ENCODE measurements around the gene AP3M1.
A peak's percentile ranks its signal among the peaks of the same experiment; 100 is the strongest.
"Not testable (repeated sequence)": the region's sequence is repeated elsewhere in the genome, so short reads cannot be mapped to it uniquely, and the experiment has no call there.

Gene AP3M1

GRCh38 chr10:74150990-74151878 lies 606 bp upstream of the AP3M1 start, which contains the start of gene ADK:
ADK (plus strand) TSS chr10:74151221; CDS start chr10:74151279, 58 bp downstream.
- H4K20me1 ChIP-seq (ENCODE audit: insufficient read depth, low read length, poor library complexity, severe bottlenecking): peaks cover 16% of the 10 kb centered on the region
- no peaks in the 10 kb centered on the region for H3K36me3 ChIP-seq (ENCODE audit: insufficient read depth, low read length)
- H3K27me3 ChIP-seq (ENCODE audit: insufficient read depth, low read length, poor library complexity, severe bottlenecking): no peaks in the 10 kb centered on the region
- peaks cover 30% of the 10 kb centered on the region for H3K4me1 ChIP-seq (ENCODE audit: insufficient read depth, low read length, poor library complexity, severe bottlenecking)
- peak within 1 kb of the TSS; percentile 87 for H2AFZ ChIP-seq (ENCODE audit: low read length)
- H3K4me3 ChIP-seq (ENCODE audit: low read length, poor library complexity, severe bottlenecking): peak within 1 kb of the TSS; percentile 88
- no peaks in the 10 kb centered on the region for H3K9me3 ChIP-seq (ENCODE audit: insufficient read depth, low read depth, low read length)
- H3K9ac ChIP-seq (ENCODE audit: low read depth, low read length, poor library complexity, severe bottlenecking): peak within 1 kb of the TSS; percentile 89
- H3F3A ChIP-seq (ENCODE audit: low read depth): no peaks in the 10 kb centered on the region
- peak within 1 kb of the TSS; percentile 98 for H3K4me2 ChIP-seq (ENCODE audit: low read depth, low read length, poor library complexity, severe bottlenecking)
- TF ChIP-seq EZH2phosphoT487 (IDR thresholded peaks at IDR 0.05; ENCODE audit: borderline replicate concordance) (no peak), CTCF (conservative IDR thresholded peaks at IDR 0.05; ENCODE audit: low read length) (peak; percentile 25; the same call in 1 of the 2 replicates)
- peaks cover 70% of the 10 kb centered on the region for H3K79me2 ChIP-seq (ENCODE audit: insufficient read depth, low read length)
- H3K9me2 ChIP-seq (replicated peaks; ENCODE audit: low read depth, low read length): no peaks in the 10 kb centered on the region

GRCh38 chr10:74146980-74147379 lies 3.6 kb downstream of the AP3M1 start:
- peak overlapping the region; percentile 35 for H3K4me2 ChIP-seq (ENCODE audit: low read depth, low read length, poor library complexity, severe bottlenecking)
- not testable (repeated sequence) for H3F3A ChIP-seq (ENCODE audit: low read depth); H3K27me3 ChIP-seq (ENCODE audit: insufficient read depth, low read length, poor library complexity, severe bottlenecking); H2AFZ ChIP-seq (ENCODE audit: low read length); H3K9ac ChIP-seq (ENCODE audit: low read depth, low read length, poor library complexity, severe bottlenecking); H3K9me2 ChIP-seq (replicated peaks; ENCODE audit: low read depth, low read length); H3K9me3 ChIP-seq (ENCODE audit: insufficient read depth, low read depth, low read length); H3K36me3 ChIP-seq (ENCODE audit: insufficient read depth, low read length); H3K4me3 ChIP-seq (ENCODE audit: low read length, poor library complexity, severe bottlenecking)
- H4K20me1 ChIP-seq (ENCODE audit: insufficient read depth, low read length, poor library complexity, severe bottlenecking): peaks cover 20% of the 10 kb centered on the region
- H3K4me1 ChIP-seq (ENCODE audit: insufficient read depth, low read length, poor library complexity, severe bottlenecking): peaks cover 24% of the 10 kb centered on the region
- H3K79me2 ChIP-seq (ENCODE audit: insufficient read depth, low read length): peaks cover 69% of the 10 kb centered on the region

GRCh38 chr10:74145133-74145532 lies 5.5 kb downstream of the AP3M1 start:
- Histone ChIP-seq H3K79me2 (ENCODE audit: insufficient read depth, low read length) (peaks cover 64% of the 10 kb centered on the region), H3K9ac (ENCODE audit: low read depth, low read length, poor library complexity, severe bottlenecking) (no peak overlapping the region), H3K9me2 (replicated peaks; ENCODE audit: low read depth, low read length) (no peaks in the 10 kb centered on the region), H3K4me2 (ENCODE audit: low read depth, low read length, poor library complexity, severe bottlenecking) (peak overlapping the region; percentile 35), H3K27me3 (ENCODE audit: insufficient read depth, low read length, poor library complexity, severe bottlenecking) (no peaks in the 10 kb centered on the region), H3K4me3 (ENCODE audit: low read length, poor library complexity, severe bottlenecking) (no peak overlapping the region), H3K9me3 (ENCODE audit: insufficient read depth, low read depth, low read length) (no peaks in the 10 kb centered on the region), H3F3A (ENCODE audit: low read depth) (no peaks in the 10 kb centered on the region), H3K4me1 (ENCODE audit: insufficient read depth, low read length, poor library complexity, severe bottlenecking) (peaks cover 24% of the 10 kb centered on the region), H3K36me3 (ENCODE audit: insufficient read depth, low read length) (no peaks in the 10 kb centered on the region), H2AFZ (ENCODE audit: low read length) (no peak overlapping the region), H4K20me1 (ENCODE audit: insufficient read depth, low read length, poor library complexity, severe bottlenecking) (peaks cover 17% of the 10 kb centered on the region)
- TF ChIP-seq CTCF (conservative IDR thresholded peaks at IDR 0.05; ENCODE audit: low read length) (no peak), EZH2phosphoT487 (IDR thresholded peaks at IDR 0.05; ENCODE audit: borderline replicate concordance) (no peak)

Data from Loucy (cell line).